HG03159 (cell line): ENCODE measurements around the gene STK32B.

Experiments used
- ATAC-seq: cut with Tn5 transposase; IDR thresholded peaks from one replicate; pipeline ENCODE4 v1.9.1; 2021; ENCODE audit warnings: mild to moderate bottlenecking, moderate library complexity; ENCODE audit not compliant: unreplicated experiment

Gene STK32B

GRCh38 chr4:5337731-5338130 lies 286.5 kb downstream of the STK32B start:
- no peak for ATAC-seq

GRCh38 chr4:5338531-5338930 lies 287.3 kb downstream of the STK32B start:
- ATAC-seq: no peak

GRCh38 chr4:5340991-5341451 lies 289.7 kb downstream of the STK32B start:
- ATAC-seq: no peak

GRCh38 chr4:5341526-5341925 lies 290.2 kb downstream of the STK32B start:
- no peak for ATAC-seq

- no peak for ATAC-seq
Measured at GRCh38 chr4:5355846-5356245, 304.6 kb downstream of the STK32B start.

- no peak for ATAC-seq
Measured at GRCh38 chr4:5357870-5358269, 306.6 kb downstream of the STK32B start.

GRCh38 chr4:5361968-5362367 lies 310.7 kb downstream of the STK32B start:
- ATAC-seq: no peak

GRCh38 chr4:5364406-5364805 lies 313.1 kb downstream of the STK32B start:
- ATAC-seq: no peak

- ATAC-seq: no peak
Measured at GRCh38 chr4:5365071-5366008, 314.1 kb downstream of the STK32B start.

- ATAC-seq: no peak
Measured at GRCh38 chr4:5366009-5366386, 314.7 kb downstream of the STK32B start.

- no peak for ATAC-seq
Measured at GRCh38 chr4:5366421-5366820, 315.1 kb downstream of the STK32B start.

- no peak for ATAC-seq
Measured at GRCh38 chr4:5368426-5368825, 317.1 kb downstream of the STK32B start.

GRCh38 chr4:5370286-5370685 lies 319.0 kb downstream of the STK32B start:
- no peak for ATAC-seq

- ATAC-seq: no peak
Measured at GRCh38 chr4:5371415-5372190, 320.3 kb downstream of the STK32B start.

GRCh38 chr4:5372198-5372597 lies 320.9 kb downstream of the STK32B start:
- ATAC-seq: no peak

- no peak for ATAC-seq
Measured at GRCh38 chr4:5373327-5373726, 322.0 kb downstream of the STK32B start.

GRCh38 chr4:5374592-5374991 lies 323.3 kb downstream of the STK32B start:
- ATAC-seq: no peak

GRCh38 chr4:5374994-5375393 lies 323.7 kb downstream of the STK32B start:
- no peak for ATAC-seq

GRCh38 chr4:5376015-5376414 lies 324.7 kb downstream of the STK32B start:
- no peak for ATAC-seq

- no peak for ATAC-seq
Measured at GRCh38 chr4:5378002-5378401, 326.7 kb downstream of the STK32B start.

- ATAC-seq: no peak
Measured at GRCh38 chr4:5379895-5380294, 328.6 kb downstream of the STK32B start.

GRCh38 chr4:5381961-5382441 lies 330.7 kb downstream of the STK32B start:
- no peak for ATAC-seq
